B cell (primary cell): ENCODE measurements around the gene RNF207. TPM values are rescaled to one million over a fixed set of nuclear protein-coding genes. Genes with fewer than 3 reads are reported as not detected.

Source experiments
- ATAC-seq: fragments of 200-7000 bp; cut with Tn5 transposase; one replicate; pipeline ENCODE4 v1.10.0; 2021; ENCODE audit warnings: low read depth, mild to moderate bottlenecking, moderate number of reproducible peaks, moderate library complexity
- CTCF ChIA-PET: fragments of 350-600 bp; sonication (Branson Sonifier 250); formaldehyde crosslinking; loops from one replicate; lab custom pipeline; 2021; ENCODE audit warnings: antibody characterized with exemption, inconsistent platforms; lab: Charles Lee
- POLR2A ChIA-PET: fragments of 350-600 bp; sonication (Branson Sonifier 250); formaldehyde crosslinking; loops from one replicate; lab custom pipeline; 2021; ENCODE audit warnings: antibody characterized with exemption; lab: Charles Lee
- DNase-seq: peaks from one replicate; pipeline ENCODE4 v3.0.0; 2013
- H2AFZ ChIP-seq: 2 replicates; pipeline ENCODE4 v1.6.1; 2012; ENCODE audit warnings: mild to moderate bottlenecking, low read depth, low read length; ENCODE audit not compliant: insufficient read depth, poor library complexity, severe bottlenecking
- H3K27ac ChIP-seq, 2 donors: 1 replicate in 1 of 2; 2 replicates in 1 of 2; pipeline ENCODE4 v1.5.1; 2012 to 2013; ENCODE audit warnings: low read length in 2 of 2, mild to moderate bottlenecking in 2 of 2, moderate library complexity in 1 of 2
- H3K27me3 ChIP-seq, 4 experiments: fragments of 200-600 bp in 1 of 4; sonication (generic) in 1 of 4; replicated peaks in 1 of 4; 1 replicate in 2 of 4; 2 replicates in 2 of 4; pipeline versions ENCODE4 v1.6.1 to v1.7.0; 2013 to 2016; ENCODE audit warnings: low read length in 3 of 4, mild to moderate bottlenecking in 2 of 4, mixed read lengths in 1 of 4, moderate library complexity in 1 of 4; ENCODE audit not compliant: insufficient read depth in 4 of 4, control insufficient read depth in 3 of 4; ENCODE audit errors: control extremely low read depth in 1 of 4
- H3K36me3 ChIP-seq, 2 experiments: replicated peaks in 1 of 2; 1 replicate in 1 of 2; 2 replicates in 1 of 2; pipeline versions ENCODE4 v1.6.1 to v1.7.1; 2013; ENCODE audit warnings: low read length in 1 of 2; ENCODE audit not compliant: insufficient read depth in 2 of 2, control insufficient read depth in 1 of 2; ENCODE audit errors: control extremely low read depth in 1 of 2, extremely low read depth in 1 of 2
- H3K4me1 ChIP-seq, 2 donors: fragments of 200-600 bp in 1 of 2; sonication (generic) in 1 of 2; 1 replicate in 1 of 2; 2 replicates in 1 of 2; pipeline versions ENCODE4 v1.5.1 to v1.6.1; 2013 to 2017; ENCODE audit warnings: low read length in 2 of 2; ENCODE audit not compliant: control insufficient read depth in 2 of 2, insufficient read depth in 2 of 2
- H3K4me2 ChIP-seq: replicated peaks from 2 replicates; pipeline ENCODE3; 2012; ENCODE audit warnings: mild to moderate bottlenecking, low read depth, low read length; ENCODE audit not compliant: poor library complexity, severe bottlenecking
- H3K4me3 ChIP-seq, 5 experiments: fragments of 200-600 bp in 1 of 5; sonication (generic) in 1 of 5; 1 replicate in 3 of 5; 2 replicates in 2 of 5; pipeline versions ENCODE4 v1.5.1 to v1.7.0; 2011 to 2016; ENCODE audit warnings: low read length in 4 of 5, mild to moderate bottlenecking in 4 of 5, low read depth in 2 of 5, control low read depth in 1 of 5, moderate library complexity in 1 of 5; ENCODE audit not compliant: insufficient read depth in 1 of 5; ENCODE audit errors: control extremely low read depth in 1 of 5, extremely low read depth in 1 of 5
- H3K79me2 ChIP-seq: fragments of 200-600 bp; sonication (generic); one replicate; pipeline ENCODE4 v1.6.0; 2016; ENCODE audit warnings: low read length; ENCODE audit not compliant: control insufficient read depth, insufficient read depth
- H3K9ac ChIP-seq: fragments of 200-600 bp; sonication (generic); 2 replicates; pipeline ENCODE4 v1.6.1; 2017; ENCODE audit warnings: mild to moderate bottlenecking, low read length, moderate library complexity
- H3K9me3 ChIP-seq, 3 donors: one replicate each; pipeline versions ENCODE4 v1.6.1 to v1.7.1; 2013; ENCODE audit warnings: low read length in 2 of 3; ENCODE audit not compliant: control insufficient read depth in 2 of 3, insufficient read depth in 1 of 3; ENCODE audit errors: control extremely low read depth in 1 of 3
- H4K20me1 ChIP-seq: 2 replicates; pipeline ENCODE4 v1.6.0; 2012; ENCODE audit warnings: mild to moderate bottlenecking, low read length; ENCODE audit not compliant: insufficient read depth, control insufficient read depth, poor library complexity, severe bottlenecking
- H3K27ac Mint-ChIP-seq: one replicate; pipeline ENCODE4 v1.8.0; 2021; ENCODE audit warnings: mixed read lengths
- H3K27me3 Mint-ChIP-seq: one replicate; pipeline ENCODE4 v1.8.0; 2021; ENCODE audit warnings: mixed read lengths
- H3K4me1 Mint-ChIP-seq: one replicate; pipeline ENCODE4 v1.8.0; 2021; ENCODE audit warnings: mixed read lengths
- H3K4me3 Mint-ChIP-seq: one replicate; pipeline ENCODE4 v1.8.0; 2021; ENCODE audit warnings: mixed read lengths
- H3K9me3 Mint-ChIP-seq: one replicate; pipeline ENCODE4 v1.8.0; 2022; ENCODE audit warnings: mixed read lengths; ENCODE audit not compliant: insufficient read depth
- EZH2 ChIP-seq: IDR thresholded peaks from 2 replicates; pipeline ENCODE4 v1.6.1; 2012; ENCODE audit warnings: borderline replicate concordance, low read depth, mild to moderate bottlenecking, moderate library complexity, low read length; ENCODE audit not compliant: insufficient read depth, poor library complexity, severe bottlenecking
- WGBS: methylation state at CpG from one replicate; pipeline ENCODE4 v1.1.5; 2013; ENCODE audit warnings: missing lambda C conversion rate; ENCODE audit not compliant: insufficient coverage; 5-methylcytosine and 5-hydroxymethylcytosine counted together
- intact Hi-C: fragments of 100-400 bp; cut with micrococcal nuclease; formaldehyde crosslinking; loops from one replicate; pipeline ENCODE4 v1.10.0; 2022
- polyA plus RNA-seq: library from polyadenylated mRNA; depleted of rRNA; stranded (reverse); fragments of >200 nt; gene quantifications from 2 replicates; pipeline ENCODE4 v1.2.3, GENCODE V29; 2012
- total RNA-seq, 2 donors: library from RNA; stranded (reverse); fragments of 120-200 nt in 1 of 2; gene quantifications; 1 replicate in 1 of 2; 2 replicates in 1 of 2; pipeline versions ENCODE4 v1.2.3 to v1.2.4, GENCODE V29; 2013 to 2022
- TF ChIP-seq, protein P1 (sequence below): fragments of 200-600 bp; IDR thresholded peaks from one replicate; pipeline ENCODE4 v1.8.0; 2022; ENCODE audit warnings: antibody characterized with exemption, mild to moderate bottlenecking

The RNF207 gene
- total and polyA plus RNA-seq, 2 donors (not counting 1 experiment from before 2014, with no cell fraction given), result 1.5 to 6.8 TPM

DNA sequence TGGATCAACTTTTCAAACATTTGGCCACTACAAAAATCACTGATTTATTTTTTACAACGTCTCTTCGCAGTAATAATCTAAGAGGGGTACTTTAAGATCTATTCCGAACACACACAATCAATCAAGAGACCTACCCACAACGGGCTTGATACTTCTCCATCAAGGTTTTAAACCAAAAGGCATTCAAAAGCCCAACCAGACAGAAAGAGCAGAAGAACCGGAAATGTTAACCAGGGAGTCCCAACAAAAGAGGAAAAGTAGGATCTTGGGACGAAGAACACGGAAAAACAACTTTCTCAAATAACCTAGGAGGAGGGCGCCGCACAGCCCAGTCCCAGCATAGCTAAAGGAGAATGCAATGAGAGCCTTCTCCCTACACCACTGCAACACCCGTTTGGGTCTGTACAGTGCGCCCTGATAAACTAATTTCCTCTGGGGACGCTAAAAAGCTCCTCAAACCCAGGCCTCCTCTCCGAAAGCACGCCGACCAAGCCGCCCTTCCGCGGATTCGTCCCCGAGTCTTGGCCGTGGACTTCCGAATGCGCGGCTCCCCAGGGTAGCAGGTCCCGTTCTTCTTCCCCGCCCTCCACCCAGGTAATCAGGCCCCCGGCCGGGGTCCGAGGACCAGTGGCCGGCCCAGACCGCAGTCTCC is 7.1 kb upstream of the RNF207 start:
- peaks cover 0 to 30% of the 10 kb centered on the region in 2 experiments for H3K36me3 ChIP-seq
- Mint-ChIP-seq H3K9me3 (no peaks in the 10 kb centered on the region), H3K4me1 (peaks cover 38% of the 10 kb centered on the region), H3K4me3 (peak overlapping the region; percentile 90), H3K27me3 (peaks cover 3% of the 10 kb centered on the region), H3K27ac (peak overlapping the region; percentile 76)
- peaks cover 71% of the 10 kb centered on the region for H3K79me2 ChIP-seq
- CTCF ChIA-PET, result no interaction called here
- peaks cover 53% of the 10 kb centered on the region for H4K20me1 ChIP-seq
- H3K27me3 ChIP-seq, result no peaks in the 10 kb centered on the region
- peaks cover 23 to 24% of the 10 kb centered on the region in 2 donors for H3K4me1 ChIP-seq
- peaks cover 0 to 4% (median 0%) of the 10 kb centered on the region in 3 donors for H3K9me3 ChIP-seq
- under 1% methylated on average over 26 of the region's 31 CpGs for WGBS
- peak overlapping the region; percentile 44 to 83 for H3K27ac ChIP-seq
- peak overlapping the region; percentile 75 to 99 (median 89) for H3K4me3 ChIP-seq
- peak overlapping the region; percentile 92 for H3K4me2 ChIP-seq
- no peak for TF ChIP-seq EZH2
- TF ChIP-seq, protein P1, sequence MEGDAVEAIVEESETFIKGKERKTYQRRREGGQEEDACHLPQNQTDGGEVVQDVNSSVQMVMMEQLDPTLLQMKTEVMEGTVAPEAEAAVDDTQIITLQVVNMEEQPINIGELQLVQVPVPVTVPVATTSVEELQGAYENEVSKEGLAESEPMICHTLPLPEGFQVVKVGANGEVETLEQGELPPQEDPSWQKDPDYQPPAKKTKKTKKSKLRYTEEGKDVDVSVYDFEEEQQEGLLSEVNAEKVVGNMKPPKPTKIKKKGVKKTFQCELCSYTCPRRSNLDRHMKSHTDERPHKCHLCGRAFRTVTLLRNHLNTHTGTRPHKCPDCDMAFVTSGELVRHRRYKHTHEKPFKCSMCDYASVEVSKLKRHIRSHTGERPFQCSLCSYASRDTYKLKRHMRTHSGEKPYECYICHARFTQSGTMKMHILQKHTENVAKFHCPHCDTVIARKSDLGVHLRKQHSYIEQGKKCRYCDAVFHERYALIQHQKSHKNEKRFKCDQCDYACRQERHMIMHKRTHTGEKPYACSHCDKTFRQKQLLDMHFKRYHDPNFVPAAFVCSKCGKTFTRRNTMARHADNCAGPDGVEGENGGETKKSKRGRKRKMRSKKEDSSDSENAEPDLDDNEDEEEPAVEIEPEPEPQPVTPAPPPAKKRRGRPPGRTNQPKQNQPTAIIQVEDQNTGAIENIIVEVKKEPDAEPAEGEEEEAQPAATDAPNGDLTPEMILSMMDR, result no peak
- POLR2A ChIA-PET, result no interaction called here
- H2AFZ ChIP-seq, result peak overlapping the region; percentile 83
- DNase-seq, result no peak
- H3K9ac ChIP-seq, result peak overlapping the region; percentile 93
- intact Hi-C loops, result loop anchor here (1.0 to 10.0 kb wide), 7 partner anchors 10 to 586 kb away; partner anchors contain the start of genes ACOT7, CAMTA1, DNAJC11 and ICMT
- ATAC-seq, result peak; percentile 1
